NCI-H1105 treated with DMSO at 0.1 percent for 48 hours (cell line): Measurements from ENCODE around the gene SPEN.
A peak's percentile ranks its signal among the peaks of the same experiment; 100 is the strongest.
"Not testable (repeated sequence)": the region's sequence is repeated elsewhere in the genome, so short reads cannot be mapped to it uniquely, and the experiment has no call there.

Experiments used
- DNase-seq: peaks from one replicate; lab custom pipeline; 2025; lab: John Stamatoyannopoulos, UW

SPEN gene

GRCh38 chr1:15833842-15834405 is 13.6 kb upstream of the SPEN start:
- DNase-seq = no peak

- peak; percentile 98 for DNase-seq
Observed at GRCh38 chr1:15834406-15835204, 12.9 kb upstream of the SPEN start.

GRCh38 chr1:15835205-15835740 is 12.2 kb upstream of the SPEN start:
- peak; percentile 71 for DNase-seq

GRCh38 chr1:15835741-15836510 is 11.6 kb upstream of the SPEN start:
- peak; percentile 98 for DNase-seq

GRCh38 chr1:15836511-15836771 is 11.1 kb upstream of the SPEN start:
- DNase-seq = not testable (repeated sequence)

GRCh38 chr1:15836772-15837669 is 10.5 kb upstream of the SPEN start:
- no peak for DNase-seq

- no peak for DNase-seq
Observed at GRCh38 chr1:15837931-15838330, 9.6 kb upstream of the SPEN start.

GRCh38 chr1:15838721-15839120 is 8.8 kb upstream of the SPEN start:
- no peak for DNase-seq

GRCh38 chr1:15843826-15844572 is 3.5 kb upstream of the SPEN start:
- no peak for DNase-seq

GRCh38 chr1:15846056-15846455 is 1.5 kb upstream of the SPEN start:
- not testable (repeated sequence) for DNase-seq

- no peak for DNase-seq
Observed at GRCh38 chr1:15847893-15848142, 311 bp downstream of the SPEN start.

GRCh38 chr1:15848143-15848928 is 829 bp downstream of the SPEN start:
- peak; percentile 40 for DNase-seq

GRCh38 chr1:15848929-15849774 is 1.6 kb downstream of the SPEN start:
- DNase-seq = peak; percentile 92

GRCh38 chr1:15849775-15850324 is 2.3 kb downstream of the SPEN start:
- DNase-seq = peak; percentile 86

- no peak for DNase-seq
Observed at GRCh38 chr1:15850471-15851001, 3.0 kb downstream of the SPEN start.

- no peak for DNase-seq
Observed at GRCh38 chr1:15851210-15852035, 3.9 kb downstream of the SPEN start.

GRCh38 chr1:15852036-15852827 is 4.7 kb downstream of the SPEN start:
- DNase-seq = no peak
